HEK293 (cell line): ENCODE data around the gene IGDCC3.
A peak's percentile ranks its signal among the peaks of the same experiment; 100 is the strongest.

Experiments
- CTCF ChIA-PET: fragments of 350-600 bp; formaldehyde crosslinking; extraction: SDS; loops from one replicate; lab custom pipeline; 2021; ENCODE audit warnings: antibody characterized with exemption; lab: Yijun Ruan, JAX
- POLR2A ChIA-PET: fragments of 300-600 bp; formaldehyde crosslinking; extraction: SDS; loops from one replicate; lab custom pipeline; 2020; ENCODE audit warnings: antibody characterized with exemption, inconsistent platforms; lab: Yijun Ruan, JAX
- H3K27ac ChIP-seq: fragments of 200-500 bp; sonication (Bioruptor generic); 2 replicates; pipeline ENCODE4 v1.5.1; 2014; ENCODE audit warnings: low read depth, low read length, control low read depth, inconsistent platforms; ENCODE audit errors: extremely low read depth
- H3K36me3 ChIP-seq, 2 experiments: fragments of 200-500 bp in 1 of 2; sonication (Bioruptor generic) in 1 of 2; 1 replicate in 1 of 2; 2 replicates in 1 of 2; pipeline ENCODE4 v1.5.1; 2014 to 2017; ENCODE audit warnings: inconsistent platforms in 2 of 2, low read length in 2 of 2; ENCODE audit not compliant: control insufficient read depth in 2 of 2, insufficient read depth in 1 of 2
- H3K4me1 ChIP-seq: fragments of 200-500 bp; sonication (Bioruptor generic); 2 replicates; pipeline ENCODE4 v1.5.1; 2014; ENCODE audit warnings: mild to moderate bottlenecking, low read length, inconsistent platforms; ENCODE audit not compliant: control insufficient read depth, insufficient read depth
- H3K4me3 ChIP-seq: 2 replicates; pipeline ENCODE4 v1.5.1; 2011; ENCODE audit warnings: low read depth, mild to moderate bottlenecking, control low read depth, low read length, moderate library complexity
- H3K9me3 ChIP-seq: fragments of 200-500 bp; sonication (Bioruptor generic); 2 replicates; pipeline ENCODE4 v1.5.1; 2014; ENCODE audit warnings: low read depth, low read length, inconsistent platforms; ENCODE audit not compliant: control insufficient read depth, insufficient read depth
- PRDM6 ChIP-seq: fragments of 450-650 bp; formaldehyde crosslinking; IDR thresholded peaks from 2 replicates; pipeline ENCODE4 v1.5.1; 2017; ENCODE audit warnings: missing biosample characterization, missing genetic modification characterization
- ZNF146 ChIP-seq: fragments of 450-650 bp; formaldehyde crosslinking; IDR thresholded peaks from 2 replicates; pipeline ENCODE4 v1.5.1; 2016; ENCODE audit warnings: missing biosample characterization, missing genetic modification characterization
- ZNF18 ChIP-seq: fragments of 450-650 bp; formaldehyde crosslinking; IDR thresholded peaks from 2 replicates; pipeline ENCODE4 v1.5.1; 2016; ENCODE audit warnings: missing biosample characterization, missing genetic modification characterization
- ZNF24 ChIP-seq: fragments of 450-650 bp; formaldehyde crosslinking; IDR thresholded peaks from 2 replicates; pipeline ENCODE4 v1.5.1; 2016; ENCODE audit warnings: missing biosample characterization, missing genetic modification characterization
- ZNF335 ChIP-seq: fragments of 450-650 bp; formaldehyde crosslinking; conservative IDR thresholded peaks from 2 replicates; pipeline ENCODE4 v1.5.1; 2016; ENCODE audit warnings: missing biosample characterization, missing genetic modification characterization
- ZNF596 ChIP-seq: fragments of 450-650 bp; IDR thresholded peaks from 2 replicates; pipeline ENCODE4 v1.5.0; 2018; ENCODE audit warnings: missing biosample characterization, mild to moderate bottlenecking, missing genetic modification characterization, moderate library complexity
- ZNF777 ChIP-seq: fragments of 450-650 bp; formaldehyde crosslinking; IDR thresholded peaks from 2 replicates; pipeline ENCODE4 v1.5.1; 2017; ENCODE audit warnings: missing biosample characterization, missing genetic modification characterization, borderline replicate concordance
- ZNF792 ChIP-seq: fragments of 450-650 bp; formaldehyde crosslinking; IDR thresholded peaks from 2 replicates; pipeline ENCODE4 v1.5.1; 2016; ENCODE audit warnings: missing biosample characterization, missing genetic modification characterization
- TF ChIP-seq, protein P1 (sequence below): fragments of 450-650 bp; formaldehyde crosslinking; IDR thresholded peaks from 2 replicates; pipeline ENCODE4 v1.5.1; 2016; ENCODE audit warnings: missing biosample characterization, missing genetic modification characterization
- TF ChIP-seq, protein P2 (sequence below): fragments of 450-650 bp; formaldehyde crosslinking; IDR thresholded peaks from 2 replicates; pipeline ENCODE4 v1.5.1; 2016; ENCODE audit warnings: missing biosample characterization, missing genetic modification characterization

IGDCC3 gene

GRCh38 chr15:65405791-65406423, 28.1 kb upstream of the IGDCC3 start:
- no peak overlapping the region for H3K27ac ChIP-seq
- ChIA-PET CTCF (interaction anchor here (0.7 to 2.6 kb wide), 7 partner anchors 11 to 303 kb away, joined by 3 to 6 read pairs (median 3); no protein-coding TSS in a partner anchor), POLR2A (no interaction called here)
- no peaks in the 10 kb centered on the region for H3K9me3 ChIP-seq
- no peak overlapping the region for H3K4me3 ChIP-seq
- TF ChIP-seq, protein P1, sequence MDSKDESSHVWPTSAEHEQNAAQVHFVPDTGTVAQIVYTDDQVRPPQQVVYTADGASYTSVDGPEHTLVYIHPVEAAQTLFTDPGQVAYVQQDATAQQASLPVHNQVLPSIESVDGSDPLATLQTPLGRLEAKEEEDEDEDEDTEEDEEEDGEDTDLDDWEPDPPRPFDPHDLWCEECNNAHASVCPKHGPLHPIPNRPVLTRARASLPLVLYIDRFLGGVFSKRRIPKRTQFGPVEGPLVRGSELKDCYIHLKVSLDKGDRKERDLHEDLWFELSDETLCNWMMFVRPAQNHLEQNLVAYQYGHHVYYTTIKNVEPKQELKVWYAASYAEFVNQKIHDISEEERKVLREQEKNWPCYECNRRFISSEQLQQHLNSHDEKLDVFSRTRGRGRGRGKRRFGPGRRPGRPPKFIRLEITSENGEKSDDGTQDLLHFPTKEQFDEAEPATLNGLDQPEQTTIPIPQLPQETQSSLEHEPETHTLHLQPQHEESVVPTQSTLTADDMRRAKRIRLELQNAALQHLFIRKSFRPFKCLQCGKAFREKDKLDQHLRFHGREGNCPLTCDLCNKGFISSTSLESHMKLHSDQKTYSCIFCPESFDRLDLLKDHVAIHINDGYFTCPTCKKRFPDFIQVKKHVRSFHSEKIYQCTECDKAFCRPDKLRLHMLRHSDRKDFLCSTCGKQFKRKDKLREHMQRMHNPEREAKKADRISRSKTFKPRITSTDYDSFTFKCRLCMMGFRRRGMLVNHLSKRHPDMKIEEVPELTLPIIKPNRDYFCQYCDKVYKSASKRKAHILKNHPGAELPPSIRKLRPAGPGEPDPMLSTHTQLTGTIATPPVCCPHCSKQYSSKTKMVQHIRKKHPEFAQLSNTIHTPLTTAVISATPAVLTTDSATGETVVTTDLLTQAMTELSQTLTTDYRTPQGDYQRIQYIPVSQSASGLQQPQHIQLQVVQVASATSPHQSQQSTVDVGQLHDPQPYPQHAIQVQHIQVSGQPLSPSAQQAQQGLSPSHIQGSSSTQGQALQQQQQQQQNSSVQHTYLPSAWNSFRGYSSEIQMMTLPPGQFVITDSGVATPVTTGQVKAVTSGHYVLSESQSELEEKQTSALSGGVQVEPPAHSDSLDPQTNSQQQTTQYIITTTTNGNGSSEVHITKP (tag by site-specific recombination), result no peak
- TF ChIP-seq PRDM6, result peak; percentile 51; the same call in 1 of the 2 replicates
- TF ChIP-seq ZNF792 (tag by site-specific recombination), result no peak
- TF ChIP-seq, protein P2, sequence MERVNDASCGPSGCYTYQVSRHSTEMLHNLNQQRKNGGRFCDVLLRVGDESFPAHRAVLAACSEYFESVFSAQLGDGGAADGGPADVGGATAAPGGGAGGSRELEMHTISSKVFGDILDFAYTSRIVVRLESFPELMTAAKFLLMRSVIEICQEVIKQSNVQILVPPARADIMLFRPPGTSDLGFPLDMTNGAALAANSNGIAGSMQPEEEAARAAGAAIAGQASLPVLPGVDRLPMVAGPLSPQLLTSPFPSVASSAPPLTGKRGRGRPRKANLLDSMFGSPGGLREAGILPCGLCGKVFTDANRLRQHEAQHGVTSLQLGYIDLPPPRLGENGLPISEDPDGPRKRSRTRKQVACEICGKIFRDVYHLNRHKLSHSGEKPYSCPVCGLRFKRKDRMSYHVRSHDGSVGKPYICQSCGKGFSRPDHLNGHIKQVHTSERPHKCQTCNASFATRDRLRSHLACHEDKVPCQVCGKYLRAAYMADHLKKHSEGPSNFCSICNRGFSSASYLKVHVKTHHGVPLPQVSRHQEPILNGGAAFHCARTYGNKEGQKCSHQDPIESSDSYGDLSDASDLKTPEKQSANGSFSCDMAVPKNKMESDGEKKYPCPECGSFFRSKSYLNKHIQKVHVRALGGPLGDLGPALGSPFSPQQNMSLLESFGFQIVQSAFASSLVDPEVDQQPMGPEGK (tag by site-specific recombination), result peak; percentile 18; the same call in 1 of the 2 replicates
- H3K36me3 ChIP-seq, result no peaks in the 10 kb centered on the region
- H3K4me1 ChIP-seq, result peaks cover 12% of the 10 kb centered on the region

DNA sequence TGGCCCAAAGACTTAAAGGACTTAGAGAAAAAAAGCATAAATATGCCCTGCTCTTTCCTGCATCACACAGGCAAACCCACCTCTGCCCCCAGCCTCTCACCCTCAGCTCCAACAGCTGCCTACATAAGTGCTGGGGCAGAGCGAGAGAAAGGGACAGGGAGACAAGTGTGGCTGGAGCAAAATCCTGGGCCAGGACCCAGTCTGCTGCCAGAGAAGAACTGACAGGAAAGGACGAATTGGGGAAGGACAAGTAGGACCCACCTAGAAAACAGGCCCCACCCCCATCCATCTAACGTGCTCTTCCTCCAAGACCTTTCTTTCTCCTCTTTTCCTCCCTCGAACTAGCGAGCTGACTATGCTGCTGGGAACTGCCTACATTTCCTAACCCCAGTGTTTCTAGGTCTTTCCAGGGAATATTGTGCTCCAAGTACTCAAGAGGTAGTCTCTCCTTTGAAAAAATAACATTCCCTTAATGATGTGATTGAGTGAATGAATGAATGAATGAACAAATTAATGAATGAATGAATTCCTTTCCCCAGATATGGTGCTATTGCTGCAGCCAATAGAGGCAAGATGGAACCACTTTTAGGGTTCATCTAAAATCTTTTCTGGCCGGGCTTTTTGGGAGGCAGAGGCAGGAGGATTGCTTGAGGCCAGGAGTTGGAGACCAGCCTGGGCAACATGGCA, 26.5 kb upstream of the IGDCC3 start:
- Histone ChIP-seq H3K4me3 (no peak overlapping the region), H3K27ac (no peak overlapping the region), H3K4me1 (peaks cover 13% of the 10 kb centered on the region), H3K9me3 (no peaks in the 10 kb centered on the region), H3K36me3 (no peaks in the 10 kb centered on the region)
- TF ChIP-seq ZNF24 (tag by site-specific recombination) (peak; percentile 95), ZNF335 (tag by site-specific recombination) (no peak), ZNF596 (no peak)
- ChIA-PET CTCF (interaction anchor here (0.6 to 2.6 kb wide), 2 partner anchors 51 to 86 kb away, joined by 3 to 6 read pairs; no protein-coding TSS in a partner anchor), POLR2A (interaction anchor here (0.6 to 0.7 kb wide), 2 partner anchors 61 to 168 kb away, joined by 3 to 4 read pairs; no protein-coding TSS in a partner anchor)

DNA sequence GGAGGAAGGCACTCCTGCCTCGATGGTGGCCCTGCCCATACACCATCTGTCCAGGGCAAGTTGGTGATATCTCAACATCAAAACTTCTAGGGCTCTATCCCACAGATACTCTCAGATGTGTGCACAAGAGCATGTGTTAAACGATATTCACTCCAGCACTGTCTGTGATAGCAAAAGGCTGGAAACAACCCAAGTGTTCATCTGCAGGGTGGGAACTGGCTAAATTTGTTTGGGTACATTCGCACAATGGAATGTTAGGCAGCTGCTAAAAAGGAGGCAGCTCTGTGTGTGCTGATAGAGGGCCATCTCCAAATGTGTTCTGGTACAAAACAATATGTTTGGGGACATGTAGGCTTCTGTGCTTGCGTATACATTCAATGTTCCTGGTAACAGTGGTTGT, 25.2 kb upstream of the IGDCC3 start:
- no peak overlapping the region for H3K4me3 ChIP-seq
- no peak overlapping the region for H3K27ac ChIP-seq
- no peaks in the 10 kb centered on the region for H3K36me3 ChIP-seq
- POLR2A ChIA-PET, result interaction anchor here (0.6 kb wide), 1 partner anchor 10 kb away, joined by 3 read pairs; no protein-coding TSS in a partner anchor
- TF ChIP-seq ZNF146 (tag by site-specific recombination) (0 out of 2 replicates have a peak, but pooled peaks have one; percentile 33), ZNF777 (tag by site-specific recombination) (no peak), ZNF18 (peak; percentile 28; the same call in 1 of the 2 replicates)
- no peaks in the 10 kb centered on the region for H3K9me3 ChIP-seq
- CTCF ChIA-PET, result interaction anchor here (1.2 kb wide), 1 partner anchor 157 kb away, joined by 3 read pairs; no protein-coding TSS in a partner anchor
- H3K4me1 ChIP-seq, result peaks cover 16% of the 10 kb centered on the region
